IPS-NIHi11 (cell line): Measurements from ENCODE around the gene CDC26.
"Not testable (repeated sequence)": the region's sequence is repeated elsewhere in the genome, so short reads cannot be mapped to it uniquely, and the experiment has no call there.

ENCODE experiments used
- DNase-seq: peaks from one replicate; pipeline ENCODE4 v3.0.0; 2012; ENCODE audit warnings: mixed read lengths, low spot score

The CDC26 gene

GRCh38 chr9:113238202-113238858, 37.0 kb downstream of the CDC26 start:
- no peak for DNase-seq

- no peak for DNase-seq
Measured at GRCh38 chr9:113237026-113237425, 38.3 kb downstream of the CDC26 start.

GRCh38 chr9:113235701-113236255, 39.6 kb downstream of the CDC26 start:
- not testable (repeated sequence) for DNase-seq

GRCh38 chr9:113231701-113232100, 43.7 kb downstream of the CDC26 start:
- DNase-seq = no peak

- DNase-seq = no peak
Measured at GRCh38 chr9:113228130-113228665, 47.2 kb downstream of the CDC26 start.

- DNase-seq = no peak
Measured at GRCh38 chr9:113227436-113227835, 47.9 kb downstream of the CDC26 start.

GRCh38 chr9:113223963-113224362, 51.4 kb downstream of the CDC26 start:
- DNase-seq = no peak

- no peak for DNase-seq
Measured at GRCh38 chr9:113222482-113222841, 52.9 kb downstream of the CDC26 start.

- DNase-seq = peak; percentile 14
Measured at GRCh38 chr9:113221800-113222481, 53.4 kb downstream of the CDC26 start.

- peak; percentile 98 for DNase-seq
Measured at GRCh38 chr9:113221003-113221799, 54.2 kb downstream of the CDC26 start, which contains the start of the genes FKBP15 and SLC31A1. Gene FKBP15 (minus strand): TSS chr9:113221277. CDS start chr9:113221243, 34 bp downstream. Gene SLC31A1 (plus strand): TSS chr9:113221544. CDS start chr9:113256149, 34,605 bp downstream.

- no peak for DNase-seq
Measured at GRCh38 chr9:113220467-113221002, 54.8 kb downstream of the CDC26 start.

- no peak for DNase-seq
Measured at GRCh38 chr9:113219969-113220368, 55.4 kb downstream of the CDC26 start.

- DNase-seq = no peak
Measured at GRCh38 chr9:113219186-113219936, 56.0 kb downstream of the CDC26 start.
